MM.1S (cell line): ENCODE results near the gene CASZ1.

Experiments used
- EZH2 ChIP-seq: fragments of 300-600 bp; sonication (generic); optimal IDR thresholded peaks from 2 replicates; pipeline ENCODE3; 2017; ENCODE audit warnings: low read depth, mild to moderate bottlenecking, antibody characterized with exemption, low read length, mixed read lengths
- TF ChIP-seq, protein P1 (sequence below): fragments of 300-600 bp; sonication (generic); IDR thresholded peaks from 2 replicates; pipeline ENCODE4 v1.5.1; 2016; ENCODE audit warnings: antibody characterized with exemption, low read length, mixed read lengths

DNA sequence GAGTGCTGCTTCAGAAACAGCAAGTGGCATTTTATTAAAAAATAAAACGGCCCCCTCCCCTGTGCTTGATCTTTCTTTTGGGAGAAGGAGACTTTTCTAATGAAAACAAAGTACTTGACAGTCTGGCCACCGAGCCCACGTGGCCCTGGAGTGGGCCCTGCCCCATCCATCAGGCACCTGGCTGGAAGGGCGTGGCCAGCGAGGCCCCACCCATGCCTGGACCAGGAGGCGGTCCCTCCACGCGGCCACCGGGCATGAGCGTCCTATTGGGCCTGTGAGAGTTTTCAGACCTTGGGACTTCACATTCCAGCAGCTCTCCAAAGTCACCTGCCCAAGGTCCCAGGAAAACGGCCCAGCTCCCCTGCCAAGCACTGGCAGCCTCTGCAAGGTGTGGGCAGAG is 144.7 kb downstream of the CASZ1 start:
- TF ChIP-seq, protein P1, sequence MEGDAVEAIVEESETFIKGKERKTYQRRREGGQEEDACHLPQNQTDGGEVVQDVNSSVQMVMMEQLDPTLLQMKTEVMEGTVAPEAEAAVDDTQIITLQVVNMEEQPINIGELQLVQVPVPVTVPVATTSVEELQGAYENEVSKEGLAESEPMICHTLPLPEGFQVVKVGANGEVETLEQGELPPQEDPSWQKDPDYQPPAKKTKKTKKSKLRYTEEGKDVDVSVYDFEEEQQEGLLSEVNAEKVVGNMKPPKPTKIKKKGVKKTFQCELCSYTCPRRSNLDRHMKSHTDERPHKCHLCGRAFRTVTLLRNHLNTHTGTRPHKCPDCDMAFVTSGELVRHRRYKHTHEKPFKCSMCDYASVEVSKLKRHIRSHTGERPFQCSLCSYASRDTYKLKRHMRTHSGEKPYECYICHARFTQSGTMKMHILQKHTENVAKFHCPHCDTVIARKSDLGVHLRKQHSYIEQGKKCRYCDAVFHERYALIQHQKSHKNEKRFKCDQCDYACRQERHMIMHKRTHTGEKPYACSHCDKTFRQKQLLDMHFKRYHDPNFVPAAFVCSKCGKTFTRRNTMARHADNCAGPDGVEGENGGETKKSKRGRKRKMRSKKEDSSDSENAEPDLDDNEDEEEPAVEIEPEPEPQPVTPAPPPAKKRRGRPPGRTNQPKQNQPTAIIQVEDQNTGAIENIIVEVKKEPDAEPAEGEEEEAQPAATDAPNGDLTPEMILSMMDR: no peak
- no peak for TF ChIP-seq EZH2
